BJ (cell line): ENCODE results near the gene ARL15. TPM values are rescaled to one million over a fixed set of nuclear protein-coding genes. Genes with fewer than 3 reads are reported as not detected.

Source experiments
- CTCF ChIA-PET: fragments of 350-600 bp; formaldehyde crosslinking; extraction: SDS; loops from one replicate; lab custom pipeline; 2021; ENCODE audit warnings: antibody characterized with exemption, inconsistent platforms; lab: Yijun Ruan, JAX
- POLR2A ChIA-PET: fragments of 300-600 bp; sonication (Branson Sonifier 250); formaldehyde crosslinking; extraction: SDS; loops from one replicate; lab custom pipeline; 2021; ENCODE audit warnings: antibody characterized with exemption; lab: Charles Lee
- DNase-seq: peaks from one replicate; pipeline ENCODE4 v3.0.0-alpha.2; 2011; ENCODE audit warnings: low read depth
- H3K27me3 ChIP-seq: 2 replicates; pipeline ENCODE4 v1.6.0; 2011; ENCODE audit warnings: low read length; ENCODE audit not compliant: control insufficient read depth, insufficient read depth
- H3K36me3 ChIP-seq: 2 replicates; pipeline ENCODE4 v1.5.1; 2011; ENCODE audit warnings: low read length; ENCODE audit not compliant: control insufficient read depth, insufficient read depth
- H3K4me3 ChIP-seq: 2 replicates; pipeline ENCODE4 v1.5.1; 2011; ENCODE audit warnings: low read depth, mild to moderate bottlenecking, control low read depth, low read length
- CTCF ChIP-seq: IDR thresholded peaks from 2 replicates; pipeline ENCODE4 v1.5.1; 2011; ENCODE audit warnings: low read depth, mild to moderate bottlenecking, control low read depth, inconsistent platforms, low read length, moderate library complexity; ENCODE audit not compliant: insufficient read depth
- polyA plus RNA-seq: library from polyadenylated mRNA; depleted of rRNA; stranded (reverse); fragments of >200 nt; gene quantifications from 2 replicates; pipeline ENCODE4 v1.2.3, GENCODE V29; 2011

The ARL15 gene
- polyA plus RNA-seq, 1 experiment: 11.9 TPM

GRCh38 chr5:54296386-54296785 lies 14.0 kb downstream of the ARL15 start:
- no peak for DNase-seq
- no peak for TF ChIP-seq CTCF
- Histone ChIP-seq H3K27me3 (no peaks in the 10 kb centered on the region), H3K4me3 (no peak overlapping the region), H3K36me3 (no peaks in the 10 kb centered on the region)
- ChIA-PET CTCF (no interaction called here), POLR2A (no interaction called here)

GRCh38 chr5:54295651-54296276 lies 14.6 kb downstream of the ARL15 start:
- no peak overlapping the region for H3K4me3 ChIP-seq
- TF ChIP-seq CTCF: no peak
- H3K27me3 ChIP-seq: no peaks in the 10 kb centered on the region
- ChIA-PET CTCF (no interaction called here), POLR2A (no interaction called here)
- H3K36me3 ChIP-seq: no peaks in the 10 kb centered on the region
- DNase-seq: no peak

GRCh38 chr5:54294097-54294667 lies 16.2 kb downstream of the ARL15 start:
- Histone ChIP-seq H3K4me3 (no peak overlapping the region), H3K27me3 (no peaks in the 10 kb centered on the region), H3K36me3 (no peaks in the 10 kb centered on the region)
- POLR2A ChIA-PET: no interaction called here
- no peak for DNase-seq
- CTCF ChIA-PET: interaction anchor here (1.5 kb wide), 1 partner anchor 12 kb away, joined by 4 read pairs; no protein-coding TSS in a partner anchor
- TF ChIP-seq CTCF: no peak

GRCh38 chr5:54292866-54293265 lies 17.5 kb downstream of the ARL15 start:
- DNase-seq: no peak
- TF ChIP-seq CTCF: no peak
- ChIA-PET POLR2A (no interaction called here), CTCF (interaction anchor here (0.9 kb wide), 1 partner anchor 11 kb away, joined by 3 read pairs; no protein-coding TSS in a partner anchor)
- no peak overlapping the region for H3K4me3 ChIP-seq
- no peaks in the 10 kb centered on the region for H3K27me3 ChIP-seq
- H3K36me3 ChIP-seq: no peaks in the 10 kb centered on the region

GRCh38 chr5:54291498-54291897 lies 18.9 kb downstream of the ARL15 start:
- DNase-seq: no peak
- CTCF ChIA-PET: no interaction called here
- POLR2A ChIA-PET: no interaction called here
- H3K4me3 ChIP-seq: no peak overlapping the region
- no peak for TF ChIP-seq CTCF
- no peaks in the 10 kb centered on the region for H3K27me3 ChIP-seq
- H3K36me3 ChIP-seq: no peaks in the 10 kb centered on the region
